GM18505 (cell line): ENCODE measurements around the gene MPP3.

Experiments
- ATAC-seq: cut with Tn5 transposase; IDR thresholded peaks from one replicate; pipeline ENCODE4 v1.9.1; 2021; ENCODE audit not compliant: unreplicated experiment
- POLR2A ChIP-seq: IDR thresholded peaks from 4 replicates; pipeline ENCODE4 v1.6.1; 2011; ENCODE audit warnings: borderline replicate concordance; ENCODE audit not compliant: insufficient read depth, insufficient read length; ENCODE audit errors: extremely low read depth

MPP3 gene

DNA sequence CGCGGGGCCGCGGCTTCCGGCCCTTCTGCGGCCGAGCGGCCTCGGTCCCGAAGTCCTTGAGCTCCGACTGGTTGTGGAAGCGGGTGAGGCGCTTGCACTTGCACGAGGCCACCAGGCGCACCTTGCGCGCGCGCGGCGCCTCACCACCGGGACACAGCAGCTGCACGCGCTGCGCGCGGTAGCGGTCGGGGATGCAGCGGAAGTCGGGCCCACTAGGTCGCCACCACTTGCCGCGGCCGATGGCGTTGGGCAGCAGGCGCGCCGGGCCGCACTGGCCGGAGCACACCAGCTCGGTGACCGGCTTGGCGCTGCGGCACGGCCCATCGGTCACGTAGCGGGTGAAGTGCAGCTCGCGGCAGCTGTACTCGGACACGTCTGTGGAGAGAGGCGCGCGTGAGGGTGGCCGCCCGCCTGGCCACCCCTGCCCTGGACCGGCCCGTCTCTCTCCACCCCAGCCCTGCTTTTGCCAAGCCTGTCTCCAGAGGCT, 77.5 kb downstream of the MPP3 start:
- TF ChIP-seq POLR2A = no peak
- ATAC-seq = no peak

- no peak for TF ChIP-seq POLR2A
- no peak for ATAC-seq
These were observed 78.0 kb downstream of the MPP3 start for GRCh38 chr17:43754947-43755346.

DNA sequence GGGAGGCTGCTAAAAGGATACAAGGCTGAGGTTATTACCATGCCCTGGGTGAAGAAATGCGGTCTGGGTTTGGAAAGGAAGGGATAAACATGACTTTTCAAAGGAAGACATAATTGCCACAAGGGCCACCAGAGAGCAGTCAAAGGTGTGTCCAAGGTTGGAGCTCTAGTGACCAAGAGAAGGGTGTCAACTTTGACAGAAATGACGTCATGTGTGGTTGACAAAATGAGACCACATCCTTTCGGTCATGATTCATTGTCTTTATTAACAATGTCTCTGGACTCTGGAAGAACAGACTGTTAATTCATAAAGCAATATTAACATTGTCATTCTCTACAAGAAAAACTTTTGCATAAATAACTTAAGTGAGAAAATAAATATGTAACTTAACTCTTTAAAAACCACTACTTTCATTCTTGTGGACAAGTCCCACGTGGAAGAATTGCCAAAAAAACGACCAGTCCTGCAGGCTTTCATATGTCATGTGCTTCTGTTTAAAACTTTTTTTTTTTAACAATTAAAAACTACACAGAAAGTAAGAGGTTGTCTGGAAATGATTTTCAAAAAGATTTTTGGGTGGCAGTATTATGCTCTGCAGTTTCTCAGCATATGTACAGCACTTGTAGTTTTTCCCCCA, 79.3 kb downstream of the MPP3 start:
- no peak for ATAC-seq
- TF ChIP-seq POLR2A = no peak
